HG03175 (cell line): ENCODE results near the gene SACS.
"Not testable (repeated sequence)": the region's sequence is repeated elsewhere in the genome, so short reads cannot be mapped to it uniquely, and the experiment has no call there.

Experiments
- ATAC-seq: cut with Tn5 transposase; IDR thresholded peaks from one replicate; pipeline ENCODE4 v1.9.1; 2021; ENCODE audit warnings: mild to moderate bottlenecking, moderate library complexity; ENCODE audit not compliant: unreplicated experiment

SACS gene

GRCh38 chr13:23418776-23419683 lies 14.5 kb downstream of the SACS start:
- no peak for ATAC-seq

- no peak for ATAC-seq
Observed at GRCh38 chr13:23414682-23415081, 18.8 kb downstream of the SACS start.

GRCh38 chr13:23411706-23412105 lies 21.8 kb downstream of the SACS start:
- no peak for ATAC-seq

- ATAC-seq, result no peak
Observed at GRCh38 chr13:23411220-23411619, 22.3 kb downstream of the SACS start.

GRCh38 chr13:23408026-23408425 lies 25.5 kb downstream of the SACS start:
- no peak for ATAC-seq

- not testable (repeated sequence) for ATAC-seq
Observed at GRCh38 chr13:23401156-23401555, 32.3 kb downstream of the SACS start.

- no peak for ATAC-seq
Observed at GRCh38 chr13:23399347-23399746, 34.2 kb downstream of the SACS start.

GRCh38 chr13:23394821-23395220 lies 38.7 kb downstream of the SACS start:
- no peak for ATAC-seq

- ATAC-seq, result no peak
Observed at GRCh38 chr13:23392925-23393645, 40.4 kb downstream of the SACS start.

- no peak for ATAC-seq
Observed at GRCh38 chr13:23392313-23392712, 41.2 kb downstream of the SACS start.

- no peak for ATAC-seq
Observed at GRCh38 chr13:23391752-23392151, 41.8 kb downstream of the SACS start.

GRCh38 chr13:23386533-23386932 lies 47.0 kb downstream of the SACS start:
- ATAC-seq, result peak; percentile 58

- no peak for ATAC-seq
Observed at GRCh38 chr13:23385931-23386330, 47.6 kb downstream of the SACS start.

GRCh38 chr13:23384111-23384510 lies 49.4 kb downstream of the SACS start:
- ATAC-seq, result peak; percentile 79

- ATAC-seq, result no peak
Observed at GRCh38 chr13:23383151-23383550, 50.4 kb downstream of the SACS start.

GRCh38 chr13:23381866-23382265 lies 51.6 kb downstream of the SACS start:
- ATAC-seq, result no peak

GRCh38 chr13:23380534-23380933 lies 53.0 kb downstream of the SACS start:
- ATAC-seq, result no peak

- ATAC-seq, result peak; percentile 34
Observed at GRCh38 chr13:23377983-23378632, 55.4 kb downstream of the SACS start.

GRCh38 chr13:23377579-23377978 lies 55.9 kb downstream of the SACS start:
- no peak for ATAC-seq

- ATAC-seq, result peak; percentile 81
Observed at GRCh38 chr13:23375001-23375971, 58.2 kb downstream of the SACS start.
